ENCODE measurements around the gene ALDH18A1.

GRCh38 chr10:95573964-95574604, 82.4 kb downstream of the ALDH18A1 start:
- TF ChIP-seq CTCF (IDR thresholded peaks at IDR 0.05) = no peak
- no peak for TF ChIP-seq POLR2A (IDR thresholded peaks at IDR 0.05)

Data from ovary (tissue), 3 donors.